Smooth muscle cell of the brain vasculature (primary cell): Measurements from ENCODE around the gene RPP38.

Source experiments
- DNase-seq: peaks from one replicate; pipeline ENCODE4 v3.0.0-alpha.2; 2012; ENCODE audit warnings: low read depth, low spot score

The RPP38 gene, protein sequence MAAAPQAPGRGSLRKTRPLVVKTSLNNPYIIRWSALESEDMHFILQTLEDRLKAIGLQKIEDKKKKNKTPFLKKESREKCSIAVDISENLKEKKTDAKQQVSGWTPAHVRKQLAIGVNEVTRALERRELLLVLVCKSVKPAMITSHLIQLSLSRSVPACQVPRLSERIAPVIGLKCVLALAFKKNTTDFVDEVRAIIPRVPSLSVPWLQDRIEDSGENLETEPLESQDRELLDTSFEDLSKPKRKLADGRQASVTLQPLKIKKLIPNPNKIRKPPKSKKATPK

DNA sequence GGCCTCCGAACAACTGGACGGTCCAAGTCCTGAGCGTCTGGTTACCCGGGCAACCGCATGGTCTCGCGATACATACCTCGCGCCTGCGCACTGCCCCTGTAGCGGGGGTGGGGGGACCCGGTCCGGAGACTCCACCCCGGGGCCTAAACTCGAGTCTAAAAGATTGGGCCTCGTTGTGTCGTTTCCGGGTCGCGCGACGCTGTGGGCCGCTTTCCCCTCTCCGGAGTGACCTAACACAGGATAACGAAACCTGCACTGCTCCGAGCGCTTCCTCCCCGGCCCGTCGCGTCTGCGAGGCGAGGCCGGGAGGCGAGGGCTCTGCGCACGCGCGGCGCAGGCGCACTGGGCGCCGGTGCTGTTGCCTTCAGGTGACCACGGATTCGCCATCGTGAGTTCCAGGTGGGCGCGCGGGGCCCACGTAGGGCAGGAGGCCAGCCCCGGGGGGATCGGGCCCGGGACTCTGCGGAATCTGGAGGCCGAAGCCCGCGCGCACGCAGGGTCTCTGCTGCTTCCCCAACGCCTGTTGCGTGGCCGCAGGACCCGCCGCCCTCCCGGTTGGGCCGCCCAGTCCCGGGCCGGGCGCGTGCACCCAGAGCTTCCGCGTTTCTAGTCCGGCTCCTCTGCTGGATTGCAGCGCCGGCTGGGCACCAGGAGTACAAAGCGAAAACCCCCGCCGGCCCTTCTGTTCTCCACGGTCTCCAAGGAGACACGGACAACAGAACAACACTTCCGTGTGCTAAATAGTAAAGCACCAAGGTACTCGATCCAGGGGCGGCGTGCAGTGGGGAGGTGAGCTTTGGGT is at the start of gene RPP38:
RPP38 (plus strand) TSS at position 345 of the 802 bp plus-strand sequence. CDS start 5,960 bp downstream, outside the sequence.
- DNase-seq = peak; percentile 89

DNA sequence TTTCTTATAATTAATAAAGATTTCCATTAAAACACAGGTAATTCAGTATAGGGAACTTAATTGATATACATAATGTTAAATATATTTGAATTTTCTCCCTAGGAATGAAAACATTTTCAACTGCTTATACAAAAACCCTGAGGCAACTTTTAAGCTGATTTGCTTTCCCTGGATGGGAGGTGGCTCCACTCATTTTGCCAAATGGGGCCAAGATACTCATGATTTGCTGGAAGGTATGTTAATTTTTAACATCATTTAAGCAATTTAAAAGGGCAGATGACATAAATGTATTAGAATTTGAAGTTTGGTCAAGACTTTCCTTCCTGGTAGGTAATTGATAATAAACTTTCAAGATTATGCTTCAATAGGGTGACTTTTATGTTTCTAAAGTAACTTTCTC is 47.6 kb upstream of the RPP38 start:
- no peak for DNase-seq

DNA sequence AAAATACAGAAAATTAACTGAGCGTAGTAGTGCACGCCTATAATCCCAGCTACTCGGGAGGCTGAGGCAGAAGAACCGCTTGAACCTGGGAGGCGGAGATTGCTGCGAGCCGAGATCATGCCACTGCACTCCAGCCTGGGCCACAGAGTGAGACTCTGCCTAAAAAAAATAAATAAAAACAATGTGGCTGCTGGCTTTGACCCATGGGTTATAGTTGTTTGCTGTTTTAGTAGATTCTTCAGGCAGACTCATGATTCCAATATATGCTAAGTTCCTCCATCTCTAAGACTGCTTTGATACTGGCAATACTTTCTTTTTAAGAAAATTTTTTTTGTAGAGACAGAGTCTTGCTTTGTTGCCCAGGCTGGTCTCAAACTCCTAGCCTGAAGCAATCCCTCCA is 45.0 kb upstream of the RPP38 start:
- no peak for DNase-seq

DNA sequence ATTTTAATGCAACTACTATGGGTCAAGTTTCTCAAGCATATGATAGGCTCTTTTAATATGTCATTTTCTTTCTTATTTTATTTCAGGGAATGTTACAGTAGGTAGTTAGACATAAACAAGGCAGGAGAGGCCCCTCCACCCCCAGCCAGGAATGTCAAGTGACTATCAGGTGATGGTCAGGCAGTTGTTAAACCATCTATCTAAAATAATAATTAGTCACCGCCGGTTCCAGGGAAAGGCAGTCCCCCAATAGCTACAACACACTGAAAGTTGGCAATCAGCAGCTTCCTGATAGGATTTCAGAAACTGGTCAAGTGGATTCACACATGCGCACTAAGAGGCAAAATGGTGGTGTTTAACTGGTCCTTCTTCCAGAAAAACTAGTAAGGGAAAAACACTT is 44.1 kb upstream of the RPP38 start:
- DNase-seq = no peak

DNA sequence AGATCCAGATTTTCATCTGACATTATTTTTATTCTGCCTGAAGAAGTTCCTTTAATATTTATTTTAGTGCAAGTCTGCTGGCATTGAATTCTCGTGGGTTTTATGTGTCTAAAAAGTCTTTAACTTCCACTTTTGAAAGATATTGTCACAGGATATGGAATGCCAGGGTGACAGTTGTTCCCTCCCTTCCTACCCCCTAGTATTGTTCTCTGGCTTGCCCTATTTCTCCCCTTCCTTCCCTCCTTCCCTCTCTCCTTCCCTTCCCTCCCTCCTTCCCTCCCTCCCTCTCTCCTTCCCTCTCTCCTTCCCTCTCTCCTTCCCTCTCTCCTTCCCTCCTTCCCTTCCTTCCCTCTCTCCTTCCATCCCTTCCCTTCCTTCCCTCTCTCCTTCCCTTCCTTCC is 38.5 kb upstream of the RPP38 start:
- no peak for DNase-seq

DNA sequence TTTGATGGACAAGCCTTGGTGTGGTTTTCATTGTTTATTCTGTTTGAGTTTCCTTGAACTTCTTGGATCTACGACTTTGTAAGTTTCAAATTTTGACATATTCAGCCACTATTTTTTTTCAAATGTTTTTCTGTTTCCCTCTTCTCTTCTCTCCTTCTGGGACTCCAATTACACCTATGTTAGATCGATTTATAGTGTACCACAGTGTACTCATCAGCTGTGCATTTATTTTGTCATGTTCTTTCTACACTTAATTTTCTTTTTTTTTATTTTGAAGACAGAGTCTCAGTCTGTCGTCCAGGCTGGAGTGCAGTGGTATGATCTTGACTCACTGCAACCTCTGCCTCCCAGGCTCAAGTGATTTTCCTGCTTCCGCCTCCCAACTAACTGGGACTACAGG is 37.2 kb upstream of the RPP38 start:
- DNase-seq = no peak

DNA sequence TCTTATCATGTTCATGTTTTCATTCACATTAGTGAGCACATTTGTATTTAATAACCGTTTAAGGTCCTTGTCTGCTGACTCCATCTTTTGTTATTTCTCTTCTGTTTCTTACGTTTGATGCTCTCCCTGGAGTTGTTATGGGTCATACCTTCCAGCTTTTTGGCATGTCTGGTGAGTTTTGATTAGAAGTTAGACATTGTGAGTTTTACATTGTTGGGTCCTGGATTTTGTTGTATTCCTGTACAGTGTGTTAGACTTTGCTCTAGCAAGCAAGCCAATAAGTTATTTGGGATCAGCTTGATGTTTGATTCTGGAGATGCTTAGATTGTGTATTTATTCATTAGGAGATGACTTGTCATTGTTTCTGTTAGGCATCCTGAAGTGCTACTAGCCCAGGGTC is 36.5 kb upstream of the RPP38 start:
- no peak for DNase-seq

DNA sequence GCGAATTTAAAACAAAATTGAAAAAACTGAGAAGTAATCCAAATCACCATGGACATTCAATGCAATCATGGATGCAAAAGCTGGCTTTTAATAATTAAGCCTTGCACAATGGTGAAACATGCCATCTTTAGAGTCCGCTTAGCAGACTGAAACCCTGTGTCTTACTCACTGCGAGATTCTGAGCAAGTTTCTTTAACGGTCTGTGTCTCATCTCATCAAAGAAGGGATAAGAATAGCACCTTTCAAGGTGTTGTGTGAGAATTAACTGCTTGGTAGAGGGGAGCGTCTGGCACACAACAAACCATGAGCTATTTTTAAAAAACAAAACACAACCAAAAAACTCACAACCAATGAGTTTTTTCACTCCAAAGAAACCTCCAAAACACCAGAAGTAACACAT is 30.0 kb upstream of the RPP38 start:
- DNase-seq = no peak

DNA sequence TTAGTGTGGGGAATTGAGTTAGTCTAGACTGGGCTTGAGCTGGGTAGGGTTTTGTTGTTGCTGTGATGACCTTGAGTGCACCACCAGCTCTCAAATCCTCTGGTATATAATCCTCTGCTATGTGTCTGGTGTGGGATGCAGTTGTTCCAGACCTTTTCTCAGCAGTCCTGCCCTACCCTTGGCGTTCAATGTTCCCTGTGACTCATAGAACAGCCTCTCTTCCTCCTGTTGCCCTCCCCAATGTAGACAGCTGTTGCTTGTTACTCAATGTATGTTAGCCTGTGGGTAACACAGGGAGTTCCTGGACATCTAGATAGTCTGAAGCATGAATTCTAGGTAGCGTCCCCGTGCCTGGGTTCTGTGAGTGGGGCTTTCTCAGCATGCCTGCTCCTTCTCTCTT is 28.4 kb upstream of the RPP38 start:
- DNase-seq = no peak

DNA sequence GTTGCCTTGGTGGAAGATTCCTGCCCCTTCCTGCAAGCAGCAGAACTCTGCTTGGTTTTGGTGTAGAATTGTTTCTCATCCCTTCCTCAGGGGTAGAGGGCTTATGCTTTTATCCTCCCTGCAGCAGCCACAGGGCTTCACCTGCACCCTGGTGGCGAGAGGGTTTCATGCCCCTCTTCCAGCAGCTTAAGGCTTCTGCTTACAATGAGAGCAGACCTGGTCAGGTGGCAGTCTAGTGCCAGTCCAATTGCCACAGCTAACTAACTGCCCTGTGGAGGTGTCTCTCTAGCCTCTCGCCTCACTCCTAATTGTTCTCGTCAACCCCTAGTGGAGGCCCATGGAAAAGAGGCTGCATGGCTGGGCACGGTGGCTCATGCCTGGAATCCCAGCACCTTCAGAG is 27.9 kb upstream of the RPP38 start:
- DNase-seq = no peak

DNA sequence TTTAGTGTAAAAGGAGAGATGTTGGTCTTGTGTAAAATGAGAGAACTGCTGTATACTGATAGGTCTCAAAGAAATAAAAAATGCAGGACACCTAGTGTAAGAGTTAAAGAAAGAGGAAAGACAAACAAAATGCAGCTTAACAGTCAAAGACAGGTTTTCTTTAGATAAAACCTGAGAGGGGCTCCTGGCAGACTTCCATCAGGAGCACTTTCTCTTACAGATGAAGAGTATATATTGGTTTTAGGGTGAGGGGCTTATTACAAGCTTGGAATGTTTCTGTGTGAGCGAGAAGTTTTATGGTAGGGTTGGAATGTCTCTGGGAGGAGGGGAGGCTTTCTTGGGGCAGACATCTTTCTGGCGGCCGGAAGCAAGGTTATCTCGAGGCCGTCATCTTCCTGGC is 24.8 kb upstream of the RPP38 start:
- no peak for DNase-seq

DNA sequence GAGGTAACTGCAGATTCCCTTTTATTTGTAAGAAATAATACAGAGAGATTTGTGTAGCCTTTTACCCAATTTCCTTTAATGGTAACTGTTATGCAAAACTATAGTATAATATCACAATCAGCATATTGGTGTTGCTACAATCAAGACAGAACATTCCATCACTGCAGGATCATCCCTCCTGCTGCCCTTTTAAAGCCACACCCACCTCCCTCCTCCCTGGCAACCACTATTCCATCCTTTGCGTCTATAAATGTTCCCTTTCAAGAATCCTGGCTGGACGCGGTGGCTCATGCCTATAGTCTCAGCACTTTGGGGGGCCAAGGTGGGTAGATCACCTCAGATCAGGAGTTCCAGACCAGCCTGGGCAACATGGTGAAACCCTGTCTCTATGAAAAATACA is 21.7 kb upstream of the RPP38 start:
- DNase-seq = no peak

DNA sequence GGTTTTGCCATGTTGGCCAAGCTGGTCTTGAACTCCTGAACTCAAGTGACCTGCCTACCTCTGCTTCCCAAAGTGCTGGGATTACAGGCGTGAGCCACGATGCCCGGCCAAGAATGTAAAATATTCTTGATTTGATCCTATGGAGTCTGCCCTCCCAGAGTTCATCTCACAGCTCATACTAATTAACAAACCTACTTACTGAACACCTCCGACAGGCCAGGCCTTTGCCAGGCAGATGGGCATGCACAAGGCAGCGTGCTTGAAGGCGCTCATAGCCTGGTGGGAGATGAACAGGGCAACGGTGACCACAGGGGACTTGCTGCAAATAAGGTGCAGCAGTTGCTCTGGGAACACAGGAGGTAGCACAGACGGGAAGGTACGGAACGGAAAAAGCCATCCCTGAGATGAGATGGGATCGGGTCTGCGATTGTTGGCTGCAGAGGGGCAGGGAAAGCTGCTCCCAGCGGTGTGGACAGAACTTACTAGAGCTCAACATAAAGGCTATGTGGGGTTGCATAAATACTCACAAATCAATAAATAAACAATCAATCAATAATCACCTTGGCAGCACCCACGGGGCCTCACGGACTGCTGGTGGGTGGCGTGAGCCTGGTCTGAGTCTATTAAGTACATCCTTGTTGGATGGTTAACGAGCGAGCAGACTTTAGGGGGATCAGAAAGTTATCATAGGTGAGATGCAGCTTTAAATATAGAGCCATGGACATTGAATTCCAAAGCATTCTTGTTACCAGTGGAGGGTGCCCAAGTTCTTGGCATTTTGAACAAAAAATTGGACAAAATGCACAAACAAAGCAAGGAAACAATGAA is 13.3 kb upstream of the RPP38 start:
- no peak for DNase-seq

DNA sequence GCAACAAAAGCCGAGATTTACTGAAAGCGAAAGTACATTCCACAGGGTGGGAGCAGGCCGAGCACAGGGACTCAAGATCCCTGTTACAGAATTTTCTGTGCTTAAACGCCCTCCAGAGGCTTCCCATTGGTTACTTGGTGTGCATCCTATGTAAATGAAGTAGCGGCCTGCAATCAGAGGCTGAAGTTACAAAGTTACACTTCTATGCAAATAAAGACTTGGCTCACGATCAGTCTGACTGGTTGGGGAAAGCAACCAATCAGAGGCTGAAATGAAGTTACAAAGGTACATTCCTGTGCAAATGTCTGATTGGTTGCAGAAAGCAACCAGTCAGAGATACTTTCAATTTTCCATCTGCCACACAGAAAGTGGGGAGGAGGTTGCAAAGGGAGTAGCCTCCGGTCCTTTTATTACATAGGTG is 12.6 kb upstream of the RPP38 start:
- peak; percentile 91 for DNase-seq

DNA sequence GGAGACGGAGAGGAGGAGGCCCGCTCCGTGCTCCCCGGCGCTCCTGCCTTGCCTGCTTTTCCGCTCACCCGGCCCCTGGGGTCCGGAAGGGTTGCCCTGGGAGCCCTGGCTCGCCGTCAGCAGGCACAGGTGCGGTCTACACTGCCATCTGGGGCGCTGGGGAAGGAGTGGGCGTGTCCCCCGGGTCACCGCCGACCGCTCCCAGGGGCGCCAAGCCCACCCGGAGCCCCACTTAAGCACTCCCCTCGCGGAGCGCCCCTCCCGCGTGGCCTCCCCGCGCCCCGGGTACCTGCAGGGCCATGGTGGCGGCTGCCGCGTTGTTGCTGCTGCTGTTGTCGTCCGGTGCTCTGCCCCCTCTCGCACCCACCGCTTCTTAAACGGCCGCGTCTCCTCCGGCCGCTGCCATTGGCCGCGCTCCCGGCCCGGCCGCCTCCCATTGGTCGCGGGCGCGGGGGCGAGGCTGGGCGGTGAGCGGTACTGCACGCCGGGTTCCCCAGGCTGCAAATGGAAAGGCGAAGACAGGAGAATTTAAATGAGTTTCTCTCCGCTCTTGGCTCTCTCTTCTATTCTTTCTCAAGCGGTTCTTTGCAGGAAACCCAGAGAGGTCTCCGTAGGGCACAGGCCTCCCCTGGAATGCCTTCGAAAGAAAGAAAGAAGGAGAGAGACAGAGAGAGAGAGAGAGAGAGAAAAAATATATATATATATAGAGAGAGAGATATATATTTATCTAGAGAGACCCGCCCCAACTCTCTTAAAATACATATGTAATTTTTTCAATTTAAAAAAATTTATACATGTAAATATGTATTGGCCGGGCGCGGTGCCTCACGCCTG is 8.5 kb upstream of the RPP38 start, which contains the start of gene ACBD7:
ACBD7 (minus strand) TSS at position 349 of the 834 bp plus-strand sequence; CDS start at position 301, 48 bp downstream.
- peak; percentile 44 for DNase-seq

DNA sequence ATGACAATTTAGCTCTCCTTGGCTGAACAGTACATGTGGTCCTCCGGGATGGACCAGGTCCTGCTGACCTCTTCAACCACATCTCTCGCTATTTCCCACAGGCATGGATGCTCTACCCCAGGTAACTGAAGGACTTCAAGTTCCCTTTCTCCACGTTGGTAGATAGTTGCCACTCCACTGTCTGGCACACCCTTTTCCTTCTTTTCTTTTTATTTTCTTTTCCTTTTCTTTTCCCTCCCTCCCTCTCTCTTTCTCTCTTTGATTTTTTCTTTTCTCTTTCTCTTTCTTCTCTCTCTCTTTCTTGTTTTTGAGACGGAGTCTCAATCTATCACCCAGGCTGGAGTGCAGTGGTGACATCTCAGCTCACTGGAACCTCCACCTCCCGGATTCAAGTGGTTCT is 5.7 kb upstream of the RPP38 start:
- DNase-seq = no peak

DNA sequence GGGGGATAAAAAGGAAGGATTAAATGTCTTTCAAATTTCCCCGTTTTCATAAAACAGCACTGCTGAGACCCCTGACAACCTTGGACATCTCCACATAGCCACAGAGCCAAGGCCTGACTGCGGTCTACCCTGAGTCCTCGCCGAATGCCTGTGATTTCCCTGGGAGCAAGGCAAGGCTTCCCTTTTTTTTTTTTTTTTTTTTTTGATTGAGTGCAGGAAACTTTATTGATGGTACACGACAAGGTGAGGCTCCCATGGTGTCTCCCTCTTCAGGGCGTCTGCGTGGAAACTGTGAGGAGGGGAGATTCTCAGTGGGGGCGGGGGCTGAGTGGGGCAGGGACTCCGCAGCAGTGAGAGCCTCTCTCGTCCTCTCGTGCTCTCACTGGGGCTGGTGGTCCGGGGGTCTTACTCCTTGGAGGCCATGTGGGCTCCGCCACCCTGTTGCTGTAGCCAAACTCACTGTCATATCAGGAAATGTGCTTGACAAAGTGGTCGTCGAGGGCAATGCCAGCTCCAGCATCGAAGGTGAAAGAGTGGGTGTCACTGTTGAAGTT is 4.2 kb upstream of the RPP38 start:
- DNase-seq = no peak

DNA sequence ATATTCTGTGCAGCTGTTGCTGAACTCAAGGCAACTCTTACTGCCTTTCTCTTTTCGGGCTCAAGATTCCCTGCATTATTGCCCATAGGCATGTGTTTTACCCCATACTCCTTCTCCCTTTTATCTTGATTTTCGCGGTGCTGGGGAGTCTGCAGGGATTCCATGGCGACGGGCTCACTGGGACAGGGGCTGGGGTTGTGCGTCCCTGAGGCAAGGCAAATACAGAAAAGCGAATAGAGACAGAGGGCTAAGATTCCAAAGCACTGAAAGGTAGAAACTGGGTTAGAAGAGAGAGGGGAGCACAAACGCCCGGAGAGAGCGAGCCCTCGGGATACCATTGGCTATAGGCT is 519 bp upstream of the RPP38 start:
- no peak for DNase-seq

DNA sequence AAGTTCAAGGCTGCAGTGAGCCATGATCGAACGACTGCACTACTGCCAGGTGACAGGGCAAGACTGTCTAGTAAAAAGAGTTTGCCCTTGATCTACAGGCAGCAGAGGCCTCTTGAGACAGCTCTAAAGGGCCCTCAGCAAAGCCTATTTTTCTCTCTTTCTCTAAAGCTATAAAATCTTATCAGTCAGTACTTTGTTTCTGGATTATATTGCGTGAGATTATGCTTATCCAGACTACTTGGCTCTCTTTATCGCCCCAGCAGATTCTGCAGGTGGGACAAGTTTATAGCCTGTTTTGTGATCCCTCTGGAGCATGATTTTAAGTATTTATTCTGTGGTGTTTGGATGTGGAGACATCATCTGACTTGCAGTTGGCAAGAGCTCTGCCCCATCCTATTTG is 2.7 kb downstream of the RPP38 start:
- DNase-seq = no peak

DNA sequence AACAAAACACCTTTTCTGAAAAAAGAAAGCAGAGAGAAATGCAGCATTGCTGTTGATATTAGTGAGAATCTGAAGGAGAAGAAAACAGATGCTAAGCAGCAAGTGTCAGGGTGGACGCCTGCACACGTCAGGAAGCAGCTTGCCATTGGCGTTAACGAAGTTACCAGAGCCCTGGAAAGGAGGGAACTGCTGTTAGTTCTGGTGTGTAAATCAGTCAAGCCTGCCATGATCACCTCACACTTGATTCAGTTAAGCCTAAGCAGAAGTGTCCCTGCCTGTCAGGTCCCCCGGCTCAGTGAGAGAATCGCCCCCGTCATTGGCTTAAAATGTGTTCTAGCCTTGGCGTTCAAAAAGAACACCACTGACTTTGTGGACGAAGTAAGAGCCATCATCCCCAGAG is 6.4 kb downstream of the RPP38 start:
- DNase-seq = no peak

DNA sequence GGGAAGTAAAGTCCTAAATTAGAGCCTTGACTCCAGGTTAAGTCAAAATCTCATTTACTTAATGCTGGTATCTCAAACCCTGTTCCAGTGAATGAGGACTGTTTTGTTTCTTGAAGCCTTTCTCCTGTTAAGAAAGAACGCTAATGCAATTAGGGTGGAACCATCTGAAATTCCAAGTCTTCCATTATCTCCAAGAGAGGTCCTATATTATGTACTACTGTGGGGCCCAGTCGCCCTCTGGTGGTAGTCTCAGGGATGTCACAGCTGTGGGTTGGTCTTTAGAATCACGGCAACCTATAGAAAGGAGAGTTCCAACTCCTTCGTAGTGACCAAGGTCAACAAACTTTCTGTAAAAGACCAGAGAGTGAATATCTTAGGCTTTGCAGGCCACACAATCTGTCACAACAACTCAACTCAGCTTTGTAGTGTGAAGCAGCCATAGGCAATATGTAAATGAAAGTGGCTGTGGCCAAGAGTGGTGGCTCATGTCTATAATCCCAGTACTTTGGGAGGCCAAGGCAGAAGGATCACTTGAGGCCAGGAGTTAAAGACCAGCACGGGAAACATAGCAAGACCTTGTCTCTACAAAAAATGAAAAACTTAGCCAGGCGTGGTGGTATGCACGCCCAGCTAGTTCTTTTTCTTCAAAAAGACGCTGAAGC is 9.3 kb downstream of the RPP38 start:
- DNase-seq = peak; percentile 59
